PC-9 (cell line): ENCODE results near the gene AGBL5.

Experiments
- CTCF ChIP-seq: fragments of 200-600 bp; sonication (generic); conservative IDR thresholded peaks from 2 replicates; pipeline ENCODE4 v1.6.1; 2017; ENCODE audit warnings: mixed run types, antibody characterized with exemption, mild to moderate bottlenecking, moderate library complexity
- EZH2 ChIP-seq: fragments of 200-600 bp; sonication (generic); IDR thresholded peaks from 2 replicates; pipeline ENCODE4 v1.8.0; 2017; ENCODE audit warnings: antibody characterized with exemption, low read depth

GRCh38 chr2:27029051-27029450 lies 22.4 kb upstream of the AGBL5 start:
- TF ChIP-seq CTCF (no peak), EZH2 (no peak)
